ENCODE results near the gene SNW1.
"Not testable (repeated sequence)": the region's sequence is repeated elsewhere in the genome, so short reads cannot be mapped to it uniquely, and the experiment has no call there.

The SNW1 gene
- long read RNA-seq, donor 1, transcript SNW1-201 (14 exons, 2,163 nt), result major isoform, 8 of 35 reads
- long read RNA-seq, donor 1, transcript SNW1-205 (13 exons, 1,855 nt), result minor isoform, 7 of 35 reads
- long read RNA-seq, donor 1, partial matches to known transcripts, result 19 of 35 reads
- long read RNA-seq, donor 1, other reads (novel, unspliced or antisense), result 0 of 35 reads
- long read RNA-seq, donor 2, partial matches to known transcripts, result 16 of 25 reads
- long read RNA-seq, donor 2, other reads (novel, unspliced or antisense), result 0 of 25 reads
- long read RNA-seq, donor 3, partial matches to known transcripts, result 7 of 10 reads
- long read RNA-seq, donor 3, other reads (novel, unspliced or antisense), result 0 of 10 reads
- long read RNA-seq, donor 4, partial matches to known transcripts, result 33 of 40 reads
- long read RNA-seq, donor 4, other reads (novel, unspliced or antisense), result 0 of 40 reads
- long read RNA-seq, donor 5, transcript SNW1-201 (14 exons, 2,163 nt), result major isoform, 19 of 25 reads
- long read RNA-seq, donor 5, transcript SNW1-205 (13 exons, 1,855 nt), result minor isoform, 5 of 25 reads
- long read RNA-seq, donor 5, partial matches to known transcripts, result 0 of 25 reads
- long read RNA-seq, donor 5, other reads (novel, unspliced or antisense), result 0 of 25 reads
- long read RNA-seq, donor 6, transcript SNW1-201 (14 exons, 2,163 nt), result major isoform, 7 of 33 reads
- long read RNA-seq, donor 6, partial matches to known transcripts, result 19 of 33 reads
- long read RNA-seq, donor 6, other reads (novel, unspliced or antisense), result 0 of 33 reads
- long read RNA-seq, donor 7, result 0 reads
- long read RNA-seq, donor 8, transcript SNW1-201 (14 exons, 2,163 nt), result major isoform, 9 of 35 reads
- long read RNA-seq, donor 8, partial matches to known transcripts, result 22 of 35 reads
- long read RNA-seq, donor 8, other reads (novel, unspliced or antisense), result 0 of 35 reads

GRCh38 chr14:77760381-77761204 is at the start of gene SNW1:
SNW1 (minus strand) TSS chr14:77761156; CDS start chr14:77761127, 29 bp downstream.
- peak; percentile 94 for DNase-seq

- no peak for DNase-seq
Measured at GRCh38 chr14:77809011-77809410, 48.1 kb upstream of the SNW1 start.

GRCh38 chr14:77808250-77808649 is 47.3 kb upstream of the SNW1 start:
- DNase-seq, result no peak

- no peak for DNase-seq
Measured at GRCh38 chr14:77805706-77806105, 44.8 kb upstream of the SNW1 start.

GRCh38 chr14:77804592-77804991 is 43.6 kb upstream of the SNW1 start:
- DNase-seq, result no peak

- DNase-seq, result no peak
Measured at GRCh38 chr14:77800814-77801213, 39.9 kb upstream of the SNW1 start.

- peak; percentile 94 for DNase-seq
Measured at GRCh38 chr14:77799863-77800730, 39.1 kb upstream of the SNW1 start, which contains the start of gene ADCK1. ADCK1 (plus strand) TSS chr14:77800109; CDS start chr14:77818979, 18,870 bp downstream.

GRCh38 chr14:77799456-77799855 is 38.5 kb upstream of the SNW1 start:
- not testable (repeated sequence) for DNase-seq

GRCh38 chr14:77794357-77794756 is 33.4 kb upstream of the SNW1 start:
- no peak for DNase-seq

- not testable (repeated sequence) for DNase-seq
Measured at GRCh38 chr14:77793255-77793654, 32.3 kb upstream of the SNW1 start.

- no peak for DNase-seq
Measured at GRCh38 chr14:77791225-77791600, 30.3 kb upstream of the SNW1 start.

- no peak for DNase-seq
Measured at GRCh38 chr14:77790566-77791224, 29.7 kb upstream of the SNW1 start.

GRCh38 chr14:77786148-77786547 is 25.2 kb upstream of the SNW1 start:
- DNase-seq, result no peak

- no peak for DNase-seq
Measured at GRCh38 chr14:77782202-77782601, 21.2 kb upstream of the SNW1 start.

GRCh38 chr14:77773966-77774365 is 13.0 kb upstream of the SNW1 start:
- not testable (repeated sequence) for DNase-seq

GRCh38 chr14:77768442-77769069 is 7.6 kb upstream of the SNW1 start:
- not testable (repeated sequence) for DNase-seq

GRCh38 chr14:77763978-77764377 is 3.0 kb upstream of the SNW1 start:
- DNase-seq, result no peak

- DNase-seq, result no peak
Measured at GRCh38 chr14:77763316-77763715, 2.4 kb upstream of the SNW1 start.

- DNase-seq, result no peak
Measured at GRCh38 chr14:77761205-77761931, 412 bp upstream of the SNW1 start.

Data from right kidney (tissue), 9 donors.